Liver (tissue), 3 donors: Measurements from ENCODE around the gene TAAR1.

ENCODE experiments used
- CTCF ChIP-seq: fragments of 150-350 bp; IDR thresholded peaks from 2 replicates; pipeline ENCODE4 v1.5.1; 2017; ENCODE audit warnings: improper control_type of control experiment, low read depth, low read length; ENCODE audit not compliant: missing input control
- FOXA1 ChIP-seq: IDR thresholded peaks from 2 replicates; pipeline ENCODE4 v1.6.1; 2016; ENCODE audit warnings: antibody characterized with exemption
- GABPA ChIP-seq, 2 donors: IDR thresholded peaks in 1 of 2; conservative IDR thresholded peaks in 1 of 2; 2 replicates each; pipeline ENCODE4 v1.6.1; 2016; ENCODE audit warnings: antibody characterized with exemption in 2 of 2, mild to moderate bottlenecking in 1 of 2, moderate library complexity in 1 of 2
- JUND ChIP-seq, 2 donors: IDR thresholded peaks; 2 replicates each; pipeline ENCODE4 v1.6.1; 2016; ENCODE audit warnings: antibody characterized with exemption in 2 of 2
- NR2F2 ChIP-seq: IDR thresholded peaks from 2 replicates; pipeline ENCODE4 v1.6.1; 2016; ENCODE audit warnings: antibody characterized with exemption
- REST ChIP-seq: IDR thresholded peaks from 2 replicates; pipeline ENCODE4 v1.6.1; 2016; ENCODE audit warnings: antibody characterized with exemption, mild to moderate bottlenecking
- TAF1 ChIP-seq: conservative IDR thresholded peaks from 2 replicates; pipeline ENCODE4 v1.6.1; 2016; ENCODE audit warnings: antibody characterized with exemption, mild to moderate bottlenecking
- YY1 ChIP-seq: IDR thresholded peaks from 2 replicates; pipeline ENCODE4 v1.6.1; 2016; ENCODE audit warnings: antibody characterized with exemption, mild to moderate bottlenecking
- donor health status: healthy.
- donor health status: healthy.

- TF ChIP-seq TAF1 (no peak), CTCF (no peak), YY1 (no peak), JUND (IDR thresholded peaks at IDR 0.05) (no peak), NR2F2 (no peak), GABPA (IDR thresholded peaks at IDR 0.05 in 1 of 2, conservative IDR thresholded peaks at IDR 0.05 in 1 of 2) (no peak), REST (no peak), FOXA1 (no peak)
These were observed 24.6 kb upstream of the TAAR1 start for GRCh38 chr6:132683543-132683942.
